Spleen (tissue), 11 donors: ENCODE measurements around the gene ALG14. TPM values are rescaled to one million over a fixed set of nuclear protein-coding genes. Genes with fewer than 3 reads are reported as not detected.
A peak's percentile ranks its signal among the peaks of the same experiment; 100 is the strongest.

Experiments used
- DNase-seq: peaks from one replicate; pipeline ENCODE4 v3.0.0-alpha.2; 2020
- H3K27ac ChIP-seq, 8 donors: fragments of 200-600 bp; sonication (generic) in 7 of 8; 1 replicate in 4 of 8; 2 replicates in 4 of 8; pipeline versions ENCODE4 v1.5.0 to v1.8.0; 2016 to 2021; ENCODE audit warnings: inconsistent platforms in 4 of 8, mild to moderate bottlenecking in 4 of 8, moderate library complexity in 1 of 8
- H3K27me3 ChIP-seq, 7 donors: fragments of 200-600 bp; sonication (generic) in 6 of 7; replicated peaks in 1 of 7; 1 replicate in 4 of 7; 2 replicates in 3 of 7; pipeline versions ENCODE4 v1.5.0 to v1.8.0; 2016 to 2021; ENCODE audit warnings: inconsistent platforms in 3 of 7, mild to moderate bottlenecking in 1 of 7
- H3K36me3 ChIP-seq, 6 donors: fragments of 200-600 bp; sonication (generic) in 5 of 6; 1 replicate in 4 of 6; 2 replicates in 2 of 6; pipeline versions ENCODE4 v1.5.0 to v1.8.0; 2016 to 2021; ENCODE audit warnings: inconsistent platforms in 2 of 6
- H3K4me1 ChIP-seq, 6 donors: fragments of 200-600 bp; sonication (generic) in 5 of 6; 1 replicate in 3 of 6; 2 replicates in 3 of 6; pipeline versions ENCODE4 v1.5.0 to v1.8.0; 2016 to 2021; ENCODE audit warnings: inconsistent platforms in 3 of 6
- H3K4me3 ChIP-seq, 8 donors: fragments of 200-600 bp; sonication (generic) in 7 of 8; 1 replicate in 4 of 8; 2 replicates in 4 of 8; pipeline versions ENCODE4 v1.5.0 to v1.8.0; 2016 to 2021; ENCODE audit warnings: inconsistent platforms in 4 of 8, mild to moderate bottlenecking in 4 of 8, moderate library complexity in 2 of 8
- H3K9me3 ChIP-seq, 8 donors: fragments of 200-600 bp; sonication (generic) in 7 of 8; 1 replicate in 4 of 8; 2 replicates in 4 of 8; pipeline versions ENCODE4 v1.5.0 to v1.8.0; 2016 to 2021; ENCODE audit warnings: inconsistent platforms in 4 of 8
- CTCF ChIP-seq, 11 experiments: fragments of 200-600 bp in 7 of 11; fragments of 450-650 bp in 4 of 11; sonication (generic) in 4 of 11; IDR thresholded peaks in 8 of 11; conservative IDR thresholded peaks in 3 of 11; 1 replicate in 7 of 11; 2 replicates in 4 of 11; pipeline versions ENCODE4 v1.4.0 to v1.8.0; 2016 to 2021; ENCODE audit warnings: antibody characterized with exemption in 11 of 11, inconsistent platforms in 4 of 11, mild to moderate bottlenecking in 1 of 11
- POLR2A ChIP-seq, 3 donors: fragments of 450-650 bp; IDR thresholded peaks; one replicate each; pipeline ENCODE4 v1.5.1; 2017; ENCODE audit warnings: antibody characterized with exemption in 3 of 3, mild to moderate bottlenecking in 1 of 3
- POLR2AphosphoS5 ChIP-seq, 3 donors: sonication (generic); formaldehyde crosslinking; IDR thresholded peaks; one replicate each; pipeline ENCODE4 v1.5.1; 2017; ENCODE audit warnings: antibody characterized with exemption in 3 of 3
- WGBS, 5 donors: extraction: QIAGEN DNeasy Blood & Tissue Kit in 3 of 5; methylation state at CpG; one replicate each; pipeline versions ENCODE4 v1.1.5 to v1.1.7; 2013 to 2018; 5-methylcytosine and 5-hydroxymethylcytosine counted together
- intact Hi-C: fragments of 100-400 bp; cut with DNase I; formaldehyde crosslinking; loops from one replicate; pipeline ENCODE4 v1.15.0; 2023; ENCODE audit warnings: low total_unique reads
- polyA plus RNA-seq, 3 donors: library from polyadenylated mRNA; stranded (reverse); fragments of 200-250 nt; gene quantifications; one replicate each; pipeline ENCODE4 v1.2.1, GENCODE V29; 2013
- total RNA-seq, 7 donors: library from RNA; depleted of rRNA in 3 of 7; stranded (reverse); fragments of >200 nt in 3 of 7; fragmentation: NEBNext Ultra II Directional in 4 of 7; extraction: Animal tissue kit (Norgen Biotek cat#: 25700) in 4 of 7; gene quantifications; one replicate each; pipeline versions ENCODE4 v1.1.0 to v1.2.1, GENCODE V29; 2016 to 2021
- donor health status: healthy with polysubstance abuse.
- donor health status: DM: no; HTN: no; CAD: no; lungs with moderate emphysema.
- donor health status: DM: no; HTN: no; CAD: no.
- donor health status: Bipolar disorder and iron deficiency.
- donor health status: healthy.
- donor health status: DM: no; HTN: no; CAD: no.
- donor health status: DM: yes; HTN: yes; CAD: no.

ALG14 gene
- total and polyA plus RNA-seq, 10 donors = 0.78 to 6.0 (median 1.2) TPM

- Histone ChIP-seq H3K27ac (no peak overlapping the region), H3K27me3 (no peaks in the 10 kb centered on the region), H3K4me3 (no peak overlapping the region), H3K36me3 (no peaks in the 10 kb centered on the region), H3K9me3 (no peaks in the 10 kb centered on the region), H3K4me1 (peaks cover 16 to 46% (median 29%) of the 10 kb centered on the region in 6 donors)
- intact Hi-C loops = no loop called here
- TF ChIP-seq POLR2AphosphoS5 (IDR thresholded peaks at IDR 0.05) = no peak
- TF ChIP-seq POLR2A (IDR thresholded peaks at IDR 0.05) = no peak
- no peak for TF ChIP-seq CTCF (IDR thresholded peaks at IDR 0.05 in 8 of 11, conservative IDR thresholded peaks at IDR 0.05 in 3 of 11)
- DNase-seq = no peak
- 90 to 95% (median 91%) methylated on average over 2 of the region's 2 CpGs for WGBS, 5 donors
These were observed 94.3 kb downstream of the ALG14 start for GRCh38 chr1:94978401-94978800.

DNA sequence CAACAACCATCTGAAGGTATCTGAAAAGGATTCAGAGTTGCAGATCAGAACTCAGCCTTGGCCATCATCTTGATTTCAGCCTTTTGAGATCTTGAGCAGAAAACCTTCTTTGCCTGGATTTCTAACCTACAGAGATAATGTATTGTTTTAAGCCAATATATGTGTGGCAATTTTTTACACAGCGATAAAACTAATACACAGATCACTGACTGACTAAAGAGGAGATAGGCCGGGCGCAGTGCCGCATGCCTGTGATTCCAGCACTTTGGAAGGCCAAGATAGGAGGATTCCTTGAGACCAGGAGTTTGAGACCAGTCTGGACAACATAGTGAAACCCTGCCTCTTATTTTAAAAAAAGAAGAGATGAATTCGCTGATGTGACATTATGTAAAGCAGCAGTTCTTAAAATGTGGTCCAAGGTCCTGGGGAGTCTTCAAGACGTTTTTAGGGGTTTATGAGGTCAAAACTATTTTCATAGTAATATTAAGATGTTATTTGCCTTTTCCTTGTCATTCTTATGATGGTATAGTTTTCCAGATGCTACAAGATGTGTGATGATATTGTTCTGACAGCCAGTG lies 95.7 kb downstream of the ALG14 start:
- H3K4me1 ChIP-seq = peaks cover 10 to 35% (median 21%) of the 10 kb centered on the region in 6 donors
- DNase-seq = no peak
- H3K27ac ChIP-seq = peak overlapping the region in 1 of 8 donors; percentile 2
- H3K9me3 ChIP-seq = no peaks in the 10 kb centered on the region
- WGBS, 5 donors = 80 to 95% (median 89%) methylated on average over 6 of the region's 6 CpGs
- H3K36me3 ChIP-seq = no peaks in the 10 kb centered on the region
- TF ChIP-seq CTCF (IDR thresholded peaks at IDR 0.05 in 8 of 11, conservative IDR thresholded peaks at IDR 0.05 in 3 of 11) (no peak), POLR2A (IDR thresholded peaks at IDR 0.05) (no peak), POLR2AphosphoS5 (IDR thresholded peaks at IDR 0.05) (no peak)
- intact Hi-C loops = no loop called here
- H3K4me3 ChIP-seq = no peak overlapping the region
- no peaks in the 10 kb centered on the region for H3K27me3 ChIP-seq

GRCh38 chr1:94974824-94975223 lies 97.9 kb downstream of the ALG14 start:
- no peak for DNase-seq
- intact Hi-C loops = no loop called here
- no peak overlapping the region for H3K4me3 ChIP-seq
- H3K4me1 ChIP-seq = peaks cover 0 to 24% (median 12%) of the 10 kb centered on the region in 6 donors
- H3K36me3 ChIP-seq = no peaks in the 10 kb centered on the region
- no peak for TF ChIP-seq POLR2AphosphoS5 (IDR thresholded peaks at IDR 0.05)
- no peak for TF ChIP-seq CTCF (IDR thresholded peaks at IDR 0.05 in 8 of 11, conservative IDR thresholded peaks at IDR 0.05 in 3 of 11)
- no peak for TF ChIP-seq POLR2A (IDR thresholded peaks at IDR 0.05)
- no peak overlapping the region for H3K27ac ChIP-seq
- WGBS, 5 donors = 79 to 100% (median 89%) methylated on average over 1 of the region's 1 CpG
- H3K9me3 ChIP-seq = no peaks in the 10 kb centered on the region
- no peaks in the 10 kb centered on the region for H3K27me3 ChIP-seq

DNA sequence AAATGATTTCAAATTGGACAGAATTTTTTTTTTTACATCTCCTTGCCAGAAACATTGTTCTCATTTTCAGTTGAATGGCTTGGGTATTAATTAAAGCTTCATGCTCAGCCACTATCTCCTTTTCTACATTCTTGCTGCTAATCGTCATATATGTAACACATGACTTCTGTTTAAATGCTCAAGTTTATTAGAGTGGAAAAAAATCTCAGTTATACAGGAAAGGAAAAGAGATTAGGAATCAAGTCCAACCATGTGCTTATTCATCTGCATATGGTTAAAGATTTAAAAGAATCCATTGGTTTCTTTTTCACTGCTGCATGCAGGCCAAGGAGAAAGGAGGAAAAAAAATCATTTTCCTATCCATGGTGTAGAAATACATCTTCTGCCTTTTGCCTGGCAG lies 98.5 kb downstream of the ALG14 start:
- WGBS, 5 donors = 60 to 74% (median 65%) methylated on average over 1 of the region's 1 CpG
- Histone ChIP-seq H3K4me1 (peaks cover 0 to 18% (median 8%) of the 10 kb centered on the region in 6 donors), H3K27me3 (no peaks in the 10 kb centered on the region), H3K9me3 (no peaks in the 10 kb centered on the region), H3K27ac (peak overlapping the region in 1 of 8 donors; percentile 15), H3K4me3 (no peak overlapping the region), H3K36me3 (no peaks in the 10 kb centered on the region)
- no peak for DNase-seq
- TF ChIP-seq POLR2A (IDR thresholded peaks at IDR 0.05) = no peak
- no peak for TF ChIP-seq CTCF (IDR thresholded peaks at IDR 0.05 in 8 of 11, conservative IDR thresholded peaks at IDR 0.05 in 3 of 11)
- no peak for TF ChIP-seq POLR2AphosphoS5 (IDR thresholded peaks at IDR 0.05)
- intact Hi-C loops = no loop called here
